Keratinocyte (primary cell): Measurements from ENCODE around the gene SORBS1. TPM values are rescaled to one million over a fixed set of nuclear protein-coding genes. Genes with fewer than 3 reads are reported as not detected.

Experiments used
- DNase-seq: peaks from one replicate; pipeline ENCODE4 v3.0.0-alpha.2; 2011; ENCODE audit warnings: low read depth, missing footprints, low spot score
- FAIRE-seq: peaks from 2 replicates; lab custom pipeline; 2011; peaks lifted over from hg19 to GRCh38; lab: Jason Lieb, UNC
- H2AFZ ChIP-seq: 2 replicates; pipeline ENCODE4 v1.6.0; 2012; ENCODE audit warnings: low read length, control low read depth, inconsistent platforms; ENCODE audit not compliant: control insufficient read depth
- H3K27ac ChIP-seq: 2 replicates; pipeline ENCODE4 v1.5.1; 2011; ENCODE audit warnings: low read length; ENCODE audit not compliant: control insufficient read depth, insufficient read depth
- H3K27me3 ChIP-seq: 3 replicates; pipeline ENCODE4 v1.6.0; 2011; ENCODE audit warnings: low read length; ENCODE audit not compliant: control insufficient read depth, insufficient read depth; ENCODE audit errors: extremely low read depth
- H3K36me3 ChIP-seq, 2 experiments: 2 replicates in 1 of 2; 3 replicates in 1 of 2; pipeline ENCODE4 v1.5.1; 2011; ENCODE audit warnings: low read length in 2 of 2, mild to moderate bottlenecking in 1 of 2; ENCODE audit not compliant: control insufficient read depth in 2 of 2, insufficient read depth in 2 of 2; ENCODE audit errors: extremely low read depth in 1 of 2
- H3K4me1 ChIP-seq: 3 replicates; pipeline ENCODE4 v1.5.1; 2011; ENCODE audit warnings: low read length; ENCODE audit not compliant: control insufficient read depth, insufficient read depth; ENCODE audit errors: extremely low read depth
- H3K4me2 ChIP-seq: 3 replicates; pipeline ENCODE4 v1.6.0; 2011; ENCODE audit warnings: low read depth, low read length; ENCODE audit not compliant: control insufficient read depth, insufficient read depth; ENCODE audit errors: extremely low read depth
- H3K4me3 ChIP-seq, 3 experiments: fragments of 200-600 bp in 1 of 3; sonication (generic) in 1 of 3; 2 replicates in 2 of 3; 3 replicates in 1 of 3; pipeline ENCODE4 v1.5.1; 2011 to 2016; ENCODE audit warnings: low read length in 3 of 3, mild to moderate bottlenecking in 3 of 3, control low read depth in 2 of 3, inconsistent platforms in 1 of 3, low read depth in 1 of 3, mixed read lengths in 1 of 3, mixed run types in 1 of 3, moderate library complexity in 1 of 3; ENCODE audit not compliant: control insufficient read depth in 2 of 3, insufficient read depth in 2 of 3; ENCODE audit errors: extremely low read depth in 1 of 3
- H3K79me2 ChIP-seq: 2 replicates; pipeline ENCODE4 v1.6.0; 2012; ENCODE audit warnings: low read length; ENCODE audit not compliant: control insufficient read depth, insufficient read depth
- H3K9ac ChIP-seq: 3 replicates; pipeline ENCODE4 v1.6.0; 2011; ENCODE audit warnings: low read length; ENCODE audit not compliant: control insufficient read depth, insufficient read depth; ENCODE audit errors: extremely low read depth
- H3K9me1 ChIP-seq: 3 replicates; pipeline ENCODE4 v1.6.0; 2011; ENCODE audit warnings: low read length; ENCODE audit not compliant: control insufficient read depth, insufficient read depth; ENCODE audit errors: extremely low read depth
- H3K9me3 ChIP-seq: 2 replicates; pipeline ENCODE4 v1.5.1; 2012; ENCODE audit warnings: low read depth, low read length; ENCODE audit not compliant: control insufficient read depth
- H4K20me1 ChIP-seq: 3 replicates; pipeline ENCODE4 v1.6.0; 2011; ENCODE audit warnings: low read length; ENCODE audit not compliant: control insufficient read depth, insufficient read depth; ENCODE audit errors: extremely low read depth
- CTCF ChIP-seq, 3 experiments: IDR thresholded peaks in 1 of 3; conservative IDR thresholded peaks in 1 of 3; optimal IDR thresholded peaks in 1 of 3; 2 replicates in 2 of 3; 3 replicates in 1 of 3; pipeline versions ENCODE3 to v1.5.1; 2011; ENCODE audit warnings: low read length in 3 of 3, mild to moderate bottlenecking in 3 of 3, moderate library complexity in 2 of 3, control low read depth in 1 of 3, inconsistent platforms in 1 of 3; ENCODE audit not compliant: insufficient read depth in 2 of 3; ENCODE audit errors: extremely low read depth in 1 of 3
- EZH2 ChIP-seq: IDR thresholded peaks from one replicate; pipeline ENCODE4 v1.6.1; 2012; ENCODE audit warnings: inconsistent platforms, mild to moderate bottlenecking, low read length, moderate library complexity
- dilution Hi-C: fragments of 300-500 bp; cut with MboI; formaldehyde crosslinking; loops from one replicate; pipeline ENCODE4 v1.7.0; 2020; ENCODE audit warnings: low sequenced_read_pairs; ENCODE audit not compliant: extremely low pct_ligation_motif_present
- polyA plus RNA-seq, 5 experiments: library from polyadenylated mRNA; depleted of rRNA in 3 of 5; stranded (reverse) in 3 of 5; stranded (forward) in 1 of 5; unstranded in 1 of 5; fragments of >200 nt; gene quantifications; 1 replicate in 1 of 5; 2 replicates in 3 of 5; 3 replicates in 1 of 5; pipeline versions ENCODE4 v1.2.1 to v1.2.3, GENCODE V29; 2011 to 2012; ENCODE audit warnings: missing spikeins in 2 of 5, low read depth in 1 of 5, low replicate concordance in 1 of 5

The SORBS1 gene
- polyA plus RNA-seq, 1 donor (not counting 4 experiments of a cell fraction or from before 2014, with no cell fraction given): 0.42 TPM

GRCh38 chr10:95335933-95336699, 225.1 kb downstream of the SORBS1 start:
- Histone ChIP-seq H3K9me3 (no peaks in the 10 kb centered on the region), H3K36me3 (no peaks in the 10 kb centered on the region), H3K27me3 (no peaks in the 10 kb centered on the region), H2AFZ (no peak overlapping the region), H3K79me2 (no peaks in the 10 kb centered on the region), H3K27ac (no peak overlapping the region), H3K4me2 (no peak overlapping the region), H4K20me1 (no peaks in the 10 kb centered on the region), H3K4me3 (no peak overlapping the region), H3K9me1 (peaks cover 2% of the 10 kb centered on the region), H3K9ac (no peak overlapping the region), H3K4me1 (peaks cover 16% of the 10 kb centered on the region)
- dilution Hi-C loops: no loop called here
- DNase-seq: no peak
- TF ChIP-seq CTCF (optimal IDR thresholded peaks at IDR 0.05 in 1 of 3, IDR thresholded peaks at IDR 0.05 in 1 of 3, conservative IDR thresholded peaks at IDR 0.05 in 1 of 3; ENCODE audit: extremely low read depth in 1 of 3, insufficient read depth in 2 of 3, low read length in 3 of 3) (no peak), EZH2 (no peak)
- FAIRE-seq: no peak

DNA sequence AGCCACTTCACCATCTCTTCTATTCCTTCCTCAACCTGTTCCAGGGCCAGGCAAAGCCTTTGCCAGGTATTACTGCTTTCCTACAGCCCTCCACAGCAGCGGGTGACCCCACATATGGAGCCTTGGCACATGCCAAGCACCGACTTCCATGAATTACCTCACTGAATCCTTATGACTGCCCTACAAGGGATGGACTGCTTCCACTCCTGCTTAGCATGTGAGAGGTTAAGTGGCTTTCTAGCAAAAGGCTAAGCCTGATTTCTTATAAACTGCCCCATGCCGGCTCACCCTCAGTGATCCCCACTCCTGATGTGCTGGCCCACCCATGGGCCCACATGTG, 226.4 kb downstream of the SORBS1 start:
- Histone ChIP-seq H3K4me3 (no peak overlapping the region), H3K4me1 (peaks cover 16% of the 10 kb centered on the region), H3K36me3 (no peaks in the 10 kb centered on the region), H3K79me2 (no peaks in the 10 kb centered on the region), H3K9me1 (peaks cover 2% of the 10 kb centered on the region), H3K9ac (no peak overlapping the region), H4K20me1 (no peaks in the 10 kb centered on the region), H3K27ac (peak overlapping the region; percentile 50), H3K4me2 (peak overlapping the region; percentile 68), H3K27me3 (no peaks in the 10 kb centered on the region), H3K9me3 (no peaks in the 10 kb centered on the region), H2AFZ (peak overlapping the region; percentile 80)
- TF ChIP-seq EZH2 (no peak), CTCF (optimal IDR thresholded peaks at IDR 0.05 in 1 of 3, IDR thresholded peaks at IDR 0.05 in 1 of 3, conservative IDR thresholded peaks at IDR 0.05 in 1 of 3; ENCODE audit: extremely low read depth in 1 of 3, insufficient read depth in 2 of 3, low read length in 3 of 3) (no peak)
- DNase-seq (no peak), FAIRE-seq (no peak)
- dilution Hi-C loops: no loop called here
